WTC11 (cell line): ENCODE data around the gene PRKAG2. TPM values are rescaled to one million over a fixed set of nuclear protein-coding genes. Genes with fewer than 3 reads are reported as not detected.

Experiments
- ATAC-seq: fragments of 200-7000 bp; cut with Tn5 transposase; 2 replicates; pipeline ENCODE4 v1.10.0; 2021; ENCODE audit warnings: mild to moderate bottlenecking, moderate library complexity
- CTCF ChIA-PET: fragments of 300-600 bp; sonication (Branson Sonifier 250); formaldehyde crosslinking; loops from one replicate; lab custom pipeline; 2021; ENCODE audit warnings: antibody characterized with exemption; lab: Charles Lee
- POLR2A ChIA-PET: fragments of 350-600 bp; sonication (Branson Sonifier 250); formaldehyde crosslinking; loops from one replicate; lab custom pipeline; 2021; ENCODE audit warnings: antibody characterized with exemption; lab: Charles Lee
- DNase-seq: peaks from one replicate; pipeline ENCODE4 v3.0.0; 2021; ENCODE audit warnings: low spot score
- H3K27ac Mint-ChIP-seq: 2 replicates; pipeline ENCODE4 v1.8.0; 2021; ENCODE audit warnings: mixed read lengths
- H3K27me3 Mint-ChIP-seq: 2 replicates; pipeline ENCODE4 v1.8.0; 2021; ENCODE audit warnings: low read depth, mild to moderate bottlenecking, moderate library complexity, mixed read lengths
- H3K36me3 Mint-ChIP-seq: 2 replicates; pipeline ENCODE4 v1.8.0; 2021; ENCODE audit warnings: mixed read lengths
- H3K4me1 Mint-ChIP-seq: 2 replicates; pipeline ENCODE4 v1.8.0; 2022; ENCODE audit warnings: mixed read lengths
- H3K4me3 Mint-ChIP-seq: 2 replicates; pipeline ENCODE4 v1.8.0; 2021; ENCODE audit warnings: mild to moderate bottlenecking, moderate library complexity, mixed read lengths
- H3K9me3 Mint-ChIP-seq: 2 replicates; pipeline ENCODE4 v1.8.0; 2021; ENCODE audit warnings: mixed read lengths
- CBFB ChIP-seq: sonication (generic); formaldehyde crosslinking; IDR thresholded peaks from 2 replicates; pipeline ENCODE4 v1.8.1; 2022; ENCODE audit warnings: mild to moderate bottlenecking, low read depth, missing genetic modification reagents
- EMX1 ChIP-seq: fragments of 250-450 bp; sonication (Bioruptor Pico); IDR thresholded peaks from 2 replicates; pipeline ENCODE4 v1.8.0; 2021; ENCODE audit warnings: mild to moderate bottlenecking
- ETV6 ChIP-seq: sonication (generic); formaldehyde crosslinking; IDR thresholded peaks from 2 replicates; pipeline ENCODE4 v1.8.1; 2022; ENCODE audit warnings: mild to moderate bottlenecking, missing genetic modification reagents
- FOXJ3 ChIP-seq: sonication (generic); formaldehyde crosslinking; IDR thresholded peaks from 2 replicates; pipeline ENCODE4 v1.9.0; 2021; ENCODE audit warnings: missing genetic modification reagents, mild to moderate bottlenecking, borderline replicate concordance
- FOXK1 ChIP-seq: sonication (generic); formaldehyde crosslinking; IDR thresholded peaks from 2 replicates; pipeline ENCODE4 v1.8.0; 2022; ENCODE audit warnings: mild to moderate bottlenecking, moderate library complexity, missing genetic modification reagents
- GABPB1 ChIP-seq: sonication (generic); formaldehyde crosslinking; IDR thresholded peaks from 2 replicates; pipeline ENCODE4 v1.8.1; 2023; ENCODE audit warnings: mild to moderate bottlenecking, missing genetic modification reagents
- GTF2I ChIP-seq: fragments of 250-450 bp; sonication (Bioruptor Pico); conservative IDR thresholded peaks from 2 replicates; pipeline ENCODE4 v1.4.0; 2021; ENCODE audit warnings: mild to moderate bottlenecking
- NR2C2 ChIP-seq: sonication (generic); formaldehyde crosslinking; IDR thresholded peaks from 2 replicates; pipeline ENCODE4 v1.8.0; 2022; ENCODE audit warnings: mild to moderate bottlenecking, missing genetic modification reagents
- RORB ChIP-seq: fragments of 250-450 bp; sonication (Bioruptor Pico); IDR thresholded peaks from 2 replicates; pipeline ENCODE4 v1.9.0; 2021; ENCODE audit warnings: mild to moderate bottlenecking
- TEAD1 ChIP-seq: sonication (generic); formaldehyde crosslinking; IDR thresholded peaks from 2 replicates; pipeline ENCODE4 v1.8.0; 2022; ENCODE audit warnings: mild to moderate bottlenecking, missing genetic modification reagents
- TEAD4 ChIP-seq: sonication (generic); formaldehyde crosslinking; IDR thresholded peaks from 2 replicates; pipeline ENCODE4 v1.8.0; 2022; ENCODE audit warnings: mild to moderate bottlenecking, missing genetic modification reagents
- ZNF121 ChIP-seq: sonication (generic); formaldehyde crosslinking; IDR thresholded peaks from 2 replicates; pipeline ENCODE4 v1.8.0; 2023; ENCODE audit warnings: missing genetic modification reagents
- ZNF219 ChIP-seq: sonication (generic); formaldehyde crosslinking; IDR thresholded peaks from 2 replicates; pipeline ENCODE4 v1.8.0; 2023; ENCODE audit warnings: missing genetic modification reagents, mild to moderate bottlenecking, borderline replicate concordance
- ZNF317 ChIP-seq: sonication (generic); formaldehyde crosslinking; IDR thresholded peaks from 2 replicates; pipeline ENCODE4 v1.8.1; 2023; ENCODE audit warnings: low read depth, mild to moderate bottlenecking, moderate library complexity, missing genetic modification reagents, borderline replicate concordance
- ZNF423 ChIP-seq: fragments of 250-450 bp; sonication (Bioruptor Pico); IDR thresholded peaks from 2 replicates; pipeline ENCODE4 v2.1.2; 2022; ENCODE audit warnings: mild to moderate bottlenecking, moderate library complexity
- total RNA-seq: library from RNA; stranded (reverse); gene quantifications from 3 replicates; pipeline ENCODE4 v1.2.3, GENCODE V29; 2021
- TF ChIP-seq, protein P1 (sequence below): sonication (generic); formaldehyde crosslinking; IDR thresholded peaks from 2 replicates; pipeline ENCODE4 v1.8.0; 2022; ENCODE audit warnings: mild to moderate bottlenecking, missing genetic modification reagents
- TF ChIP-seq, protein P2 (sequence below): sonication (generic); formaldehyde crosslinking; IDR thresholded peaks from 2 replicates; pipeline ENCODE4 v1.8.0; 2022; ENCODE audit warnings: mild to moderate bottlenecking, missing genetic modification reagents
- TF ChIP-seq, protein P3 (sequence below): fragments of 250-450 bp; sonication (Bioruptor Pico); IDR thresholded peaks from 2 replicates; pipeline ENCODE4 v1.9.0; 2021; ENCODE audit warnings: moderate library complexity, mild to moderate bottlenecking, inconsistent platforms, borderline replicate concordance
- TF ChIP-seq, protein P4 (sequence below): sonication (generic); formaldehyde crosslinking; IDR thresholded peaks from 2 replicates; pipeline ENCODE4 v1.8.1; 2022; ENCODE audit warnings: missing genetic modification reagents, borderline replicate concordance
- TF ChIP-seq, protein P5 (sequence below): fragments of 250-450 bp; sonication (Bioruptor Pico); IDR thresholded peaks from 2 replicates; pipeline ENCODE4 v1.9.0; 2021; ENCODE audit warnings: mild to moderate bottlenecking
- TF ChIP-seq, protein P6 (sequence below): sonication (generic); formaldehyde crosslinking; IDR thresholded peaks from 2 replicates; pipeline ENCODE4 v1.8.1; 2023; ENCODE audit warnings: mild to moderate bottlenecking, moderate library complexity, missing genetic modification reagents

PRKAG2 gene
- total RNA-seq, 1 experiment from 2014 or later, result 20.3 TPM

DNA sequence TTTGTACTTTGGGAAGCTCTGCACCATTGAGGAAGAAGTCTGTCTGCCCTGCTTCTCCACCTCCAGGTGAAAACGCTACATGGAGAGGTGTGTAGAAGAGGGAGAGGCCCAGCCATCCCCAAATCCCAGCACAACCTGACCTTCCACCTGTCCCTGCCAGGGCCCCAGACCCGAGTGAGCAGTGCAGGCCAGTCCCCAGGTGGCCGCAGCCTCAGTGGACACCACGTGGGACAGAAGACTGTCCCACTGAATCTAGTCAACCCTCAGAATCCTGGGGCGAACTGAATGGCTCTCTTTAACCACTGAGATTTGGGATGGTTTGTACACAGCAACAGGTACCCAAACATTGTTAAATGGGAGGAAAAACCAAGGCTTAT is 49.4 kb upstream of the PRKAG2 start (continued):
- no peak for TF ChIP-seq EMX1 (CRISPR knock-in tag)

DNA sequence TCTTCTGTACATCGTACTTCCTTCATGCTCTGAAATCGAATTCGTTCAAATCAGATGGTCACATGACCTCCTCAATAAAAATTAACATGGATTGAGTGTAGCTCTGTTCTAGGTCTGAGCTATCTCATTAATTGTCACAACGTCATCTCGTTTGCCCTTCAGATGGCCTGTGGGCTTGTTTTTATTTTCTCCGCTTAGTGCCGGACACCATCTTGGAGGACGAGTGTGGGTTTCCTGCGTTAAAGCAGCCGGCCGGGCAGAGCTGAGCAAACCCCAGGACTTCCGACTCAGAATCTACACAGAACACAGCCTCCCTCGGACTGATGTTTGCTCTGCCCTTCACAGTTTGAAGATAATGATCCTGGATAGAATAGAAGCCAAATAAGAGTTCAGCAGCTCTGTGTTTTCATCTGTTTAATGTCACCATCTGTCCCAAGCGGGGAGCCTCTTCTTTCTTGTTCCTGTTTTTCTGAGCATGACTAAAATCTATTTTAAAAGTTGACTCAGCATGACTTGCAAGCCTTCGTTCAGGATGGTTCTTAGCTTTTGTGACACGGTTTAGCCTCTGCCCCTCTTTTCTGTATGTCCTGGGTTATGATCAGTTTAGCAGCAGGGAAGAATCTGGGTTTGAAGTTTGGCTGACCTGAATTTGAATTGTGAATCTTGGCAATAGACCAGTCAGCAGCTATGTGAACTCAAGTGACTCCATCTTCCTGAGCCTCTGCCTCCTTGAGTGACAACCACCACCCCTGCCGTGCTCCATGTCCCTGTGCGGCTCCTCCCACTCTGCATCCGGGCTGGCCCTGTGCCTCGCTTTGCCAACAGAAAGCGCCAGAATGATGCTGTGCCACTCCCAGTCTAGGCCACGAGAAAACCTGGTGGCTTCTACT is 48.8 kb upstream of the PRKAG2 start:
- H3K4me3 Mint-ChIP-seq, result no peak overlapping the region
- ATAC-seq (no peak), DNase-seq (no peak)
- peaks cover 2% of the 10 kb centered on the region for H3K27me3 Mint-ChIP-seq
- CTCF ChIA-PET, result no interaction called here
- no peaks in the 10 kb centered on the region for H3K36me3 Mint-ChIP-seq
- H3K9me3 Mint-ChIP-seq, result 0 out of 2 replicates have a peak, but pooled peaks cover 4% of the 10 kb centered on the region
- no peak overlapping the region for H3K27ac Mint-ChIP-seq
- POLR2A ChIA-PET, result no interaction called here
- no peaks in the 10 kb centered on the region for H3K4me1 Mint-ChIP-seq
- TF ChIP-seq, protein P1, sequence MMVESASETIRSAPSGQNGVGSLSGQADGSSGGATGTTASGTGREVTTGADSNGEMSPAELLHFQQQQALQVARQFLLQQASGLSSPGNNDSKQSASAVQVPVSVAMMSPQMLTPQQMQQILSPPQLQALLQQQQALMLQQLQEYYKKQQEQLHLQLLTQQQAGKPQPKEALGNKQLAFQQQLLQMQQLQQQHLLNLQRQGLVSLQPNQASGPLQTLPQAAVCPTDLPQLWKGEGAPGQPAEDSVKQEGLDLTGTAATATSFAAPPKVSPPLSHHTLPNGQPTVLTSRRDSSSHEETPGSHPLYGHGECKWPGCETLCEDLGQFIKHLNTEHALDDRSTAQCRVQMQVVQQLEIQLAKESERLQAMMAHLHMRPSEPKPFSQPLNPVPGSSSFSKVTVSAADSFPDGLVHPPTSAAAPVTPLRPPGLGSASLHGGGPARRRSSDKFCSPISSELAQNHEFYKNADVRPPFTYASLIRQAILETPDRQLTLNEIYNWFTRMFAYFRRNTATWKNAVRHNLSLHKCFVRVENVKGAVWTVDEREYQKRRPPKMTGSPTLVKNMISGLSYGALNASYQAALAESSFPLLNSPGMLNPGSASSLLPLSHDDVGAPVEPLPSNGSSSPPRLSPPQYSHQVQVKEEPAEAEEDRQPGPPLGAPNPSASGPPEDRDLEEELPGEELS, result no peak
- TF ChIP-seq CBFB (CRISPR knock-in tag), result no peak
- TF ChIP-seq GTF2I (CRISPR knock-in tag), result no peak
- TF ChIP-seq ZNF121, result no peak
- TF ChIP-seq, protein P2, sequence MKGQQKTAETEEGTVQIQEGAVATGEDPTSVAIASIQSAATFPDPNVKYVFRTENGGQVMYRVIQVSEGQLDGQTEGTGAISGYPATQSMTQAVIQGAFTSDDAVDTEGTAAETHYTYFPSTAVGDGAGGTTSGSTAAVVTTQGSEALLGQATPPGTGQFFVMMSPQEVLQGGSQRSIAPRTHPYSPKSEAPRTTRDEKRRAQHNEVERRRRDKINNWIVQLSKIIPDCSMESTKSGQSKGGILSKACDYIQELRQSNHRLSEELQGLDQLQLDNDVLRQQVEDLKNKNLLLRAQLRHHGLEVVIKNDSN (CRISPR knock-in tag), result no peak
- TF ChIP-seq ZNF423 (CRISPR knock-in tag), result no peak
- TF ChIP-seq NR2C2 (CRISPR knock-in tag), result no peak
- TF ChIP-seq FOXK1 (CRISPR knock-in tag), result no peak
- TF ChIP-seq, protein P3, sequence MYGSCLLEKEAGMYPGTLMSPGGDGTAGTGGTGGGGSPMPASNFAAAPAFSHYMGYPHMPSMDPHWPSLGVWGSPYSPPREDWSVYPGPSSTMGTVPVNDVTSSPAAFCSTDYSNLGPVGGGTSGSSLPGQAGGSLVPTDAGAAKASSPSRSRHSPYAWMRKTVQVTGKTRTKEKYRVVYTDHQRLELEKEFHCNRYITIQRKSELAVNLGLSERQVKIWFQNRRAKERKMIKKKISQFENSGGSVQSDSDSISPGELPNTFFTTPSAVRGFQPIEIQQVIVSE (CRISPR knock-in tag), result no peak
- no peak for TF ChIP-seq ZNF219 (CRISPR knock-in tag)
- no peak for TF ChIP-seq ETV6
- TF ChIP-seq EMX1 (CRISPR knock-in tag), result no peak
- TF ChIP-seq TEAD4 (CRISPR knock-in tag), result no peak
- TF ChIP-seq ZNF317, result no peak
- no peak for TF ChIP-seq RORB (CRISPR knock-in tag)
- no peak for TF ChIP-seq TEAD1 (CRISPR knock-in tag)
- TF ChIP-seq, protein P4, sequence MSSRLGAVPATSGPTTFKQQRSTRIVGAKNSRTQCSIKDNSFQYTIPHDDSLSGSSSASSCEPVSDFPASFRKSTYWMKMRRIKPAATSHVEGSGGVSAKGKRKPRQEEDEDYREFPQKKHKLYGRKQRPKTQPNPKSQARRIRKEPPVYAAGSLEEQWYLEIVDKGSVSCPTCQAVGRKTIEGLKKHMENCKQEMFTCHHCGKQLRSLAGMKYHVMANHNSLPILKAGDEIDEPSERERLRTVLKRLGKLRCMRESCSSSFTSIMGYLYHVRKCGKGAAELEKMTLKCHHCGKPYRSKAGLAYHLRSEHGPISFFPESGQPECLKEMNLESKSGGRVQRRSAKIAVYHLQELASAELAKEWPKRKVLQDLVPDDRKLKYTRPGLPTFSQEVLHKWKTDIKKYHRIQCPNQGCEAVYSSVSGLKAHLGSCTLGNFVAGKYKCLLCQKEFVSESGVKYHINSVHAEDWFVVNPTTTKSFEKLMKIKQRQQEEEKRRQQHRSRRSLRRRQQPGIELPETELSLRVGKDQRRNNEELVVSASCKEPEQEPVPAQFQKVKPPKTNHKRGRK (CRISPR knock-in tag), result no peak

DNA sequence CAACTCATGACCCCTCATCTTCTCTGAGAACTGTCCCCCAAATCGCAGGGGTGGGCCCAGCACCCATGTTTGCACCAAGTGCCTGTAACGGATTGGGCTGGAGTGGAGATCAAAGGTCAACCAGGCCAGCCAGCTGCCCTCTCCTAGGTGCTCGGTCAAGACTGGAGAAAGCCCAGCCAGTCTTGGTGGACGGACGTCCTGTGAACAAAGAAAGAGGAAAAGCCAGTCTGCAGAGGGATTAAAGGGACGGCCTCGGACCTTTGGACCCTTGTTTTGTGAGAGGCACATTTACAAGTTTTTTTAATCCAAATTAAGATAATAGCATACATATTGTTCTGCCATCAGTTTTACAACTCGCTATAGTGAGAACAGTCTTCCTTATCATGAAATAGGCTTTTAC is 47.6 kb upstream of the PRKAG2 start:
- H3K36me3 Mint-ChIP-seq, result no peaks in the 10 kb centered on the region
- CTCF ChIA-PET, result no interaction called here
- DNase-seq, result no peak
- H3K4me3 Mint-ChIP-seq, result no peak overlapping the region
- H3K27me3 Mint-ChIP-seq, result peaks cover 2% of the 10 kb centered on the region; the same call in 1 of the 2 replicates
- no peak for TF ChIP-seq GABPB1
- no peak for TF ChIP-seq NR2C2 (CRISPR knock-in tag)
- TF ChIP-seq, protein P5, sequence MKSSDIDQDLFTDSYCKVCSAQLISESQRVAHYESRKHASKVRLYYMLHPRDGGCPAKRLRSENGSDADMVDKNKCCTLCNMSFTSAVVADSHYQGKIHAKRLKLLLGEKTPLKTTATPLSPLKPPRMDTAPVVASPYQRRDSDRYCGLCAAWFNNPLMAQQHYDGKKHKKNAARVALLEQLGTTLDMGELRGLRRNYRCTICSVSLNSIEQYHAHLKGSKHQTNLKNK (CRISPR knock-in tag), result no peak
- TF ChIP-seq, protein P6, sequence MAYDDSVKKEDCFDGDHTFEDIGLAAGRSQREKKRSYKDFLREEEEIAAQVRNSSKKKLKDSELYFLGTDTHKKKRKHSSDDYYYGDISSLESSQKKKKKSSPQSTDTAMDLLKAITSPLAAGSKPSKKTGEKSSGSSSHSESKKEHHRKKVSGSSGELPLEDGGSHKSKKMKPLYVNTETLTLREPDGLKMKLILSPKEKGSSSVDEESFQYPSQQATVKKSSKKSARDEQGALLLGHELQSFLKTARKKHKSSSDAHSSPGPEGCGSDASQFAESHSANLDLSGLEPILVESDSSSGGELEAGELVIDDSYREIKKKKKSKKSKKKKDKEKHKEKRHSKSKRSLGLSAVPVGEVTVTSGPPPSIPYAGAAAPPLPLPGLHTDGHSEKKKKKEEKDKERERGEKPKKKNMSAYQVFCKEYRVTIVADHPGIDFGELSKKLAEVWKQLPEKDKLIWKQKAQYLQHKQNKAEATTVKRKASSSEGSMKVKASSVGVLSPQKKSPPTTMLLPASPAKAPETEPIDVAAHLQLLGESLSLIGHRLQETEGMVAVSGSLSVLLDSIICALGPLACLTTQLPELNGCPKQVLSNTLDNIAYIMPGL (CRISPR knock-in tag), result no peak
- no peak for TF ChIP-seq FOXJ3 (CRISPR knock-in tag)
- no peak overlapping the region for H3K27ac Mint-ChIP-seq
- ATAC-seq, result no peak
- POLR2A ChIA-PET, result no interaction called here
- no peaks in the 10 kb centered on the region for H3K9me3 Mint-ChIP-seq
- no peaks in the 10 kb centered on the region for H3K4me1 Mint-ChIP-seq
